ENCODE data around the gene PLCG1. TPM values are rescaled to one million over a fixed set of nuclear protein-coding genes. Genes with fewer than 3 reads are reported as not detected.

PLCG1 gene
- polyA plus RNA-seq, 1 donor (not counting 4 experiments of a cell fraction or from before 2014, with no cell fraction given) = 41.5 TPM

- DNase-seq (ENCODE audit: low read depth, low spot score) = no peak
Observed at GRCh38 chr20:41221614-41222218, 84.4 kb downstream of the PLCG1 start.

GRCh38 chr20:41222296-41222695, 85.0 kb downstream of the PLCG1 start:
- H3K27ac ChIP-seq (ENCODE audit: control insufficient read depth, insufficient read depth, low read length) = no peak overlapping the region

More at GRCh38 chr20:41221614-41222218, 84.4 kb downstream of the PLCG1 start:
- Histone ChIP-seq H3K36me3 (ENCODE audit: control insufficient read depth in 2 of 2, extremely low read depth in 1 of 2, insufficient read depth in 2 of 2, low read length in 2 of 2) (peaks cover 0 to 2% of the 10 kb centered on the region in 2 experiments), H3K9ac (ENCODE audit: control insufficient read depth, extremely low read depth, insufficient read depth, low read length) (no peak overlapping the region), H3K27me3 (ENCODE audit: control insufficient read depth, extremely low read depth, insufficient read depth, low read length) (no peaks in the 10 kb centered on the region), H3K9me1 (ENCODE audit: control insufficient read depth, extremely low read depth, insufficient read depth, low read length) (no peaks in the 10 kb centered on the region), H3K4me1 (ENCODE audit: control insufficient read depth, extremely low read depth, insufficient read depth, low read length) (no peaks in the 10 kb centered on the region), H3K4me3 (ENCODE audit: control insufficient read depth in 2 of 3, extremely low read depth in 1 of 3, insufficient read depth in 2 of 3, low read depth in 1 of 3, low read length in 3 of 3) (no peak overlapping the region), H3K79me2 (ENCODE audit: control insufficient read depth, insufficient read depth, low read length) (no peaks in the 10 kb centered on the region), H3K9me3 (ENCODE audit: control insufficient read depth, low read depth, low read length) (no peaks in the 10 kb centered on the region), H3K27ac (ENCODE audit: control insufficient read depth, insufficient read depth, low read length) (no peak overlapping the region), H3K4me2 (ENCODE audit: control insufficient read depth, extremely low read depth, insufficient read depth, low read depth, low read length) (no peak overlapping the region), H4K20me1 (ENCODE audit: control insufficient read depth, extremely low read depth, insufficient read depth, low read length) (no peaks in the 10 kb centered on the region), H2AFZ (ENCODE audit: control insufficient read depth, low read length) (no peak overlapping the region)
- dilution Hi-C loops (cut with MboI; ENCODE audit: extremely low pct_ligation_motif_present, low sequenced_read_pairs) = no loop called here
- TF ChIP-seq CTCF (optimal IDR thresholded peaks at IDR 0.05 in 1 of 3, IDR thresholded peaks at IDR 0.05 in 1 of 3, conservative IDR thresholded peaks at IDR 0.05 in 1 of 3; ENCODE audit: extremely low read depth in 1 of 3, insufficient read depth in 2 of 3, low read length in 3 of 3) (no peak), EZH2 (IDR thresholded peaks at IDR 0.05; ENCODE audit: low read length) (no peak)
- FAIRE-seq = no peak

More at GRCh38 chr20:41222296-41222695, 85.0 kb downstream of the PLCG1 start:
- no peak overlapping the region for H2AFZ ChIP-seq (ENCODE audit: control insufficient read depth, low read length)
- dilution Hi-C loops (cut with MboI; ENCODE audit: extremely low pct_ligation_motif_present, low sequenced_read_pairs) = no loop called here
- no peaks in the 10 kb centered on the region for H3K79me2 ChIP-seq (ENCODE audit: control insufficient read depth, insufficient read depth, low read length)
- H3K9me1 ChIP-seq (ENCODE audit: control insufficient read depth, extremely low read depth, insufficient read depth, low read length) = no peaks in the 10 kb centered on the region
- FAIRE-seq (no peak), DNase-seq (ENCODE audit: low read depth, low spot score) (no peak)
- H3K4me2 ChIP-seq (ENCODE audit: control insufficient read depth, extremely low read depth, insufficient read depth, low read depth, low read length) = no peak overlapping the region
- H3K4me3 ChIP-seq (ENCODE audit: control insufficient read depth in 2 of 3, extremely low read depth in 1 of 3, insufficient read depth in 2 of 3, low read depth in 1 of 3, low read length in 3 of 3) = no peak overlapping the region
- no peaks in the 10 kb centered on the region for H3K9me3 ChIP-seq (ENCODE audit: control insufficient read depth, low read depth, low read length)
- H3K9ac ChIP-seq (ENCODE audit: control insufficient read depth, extremely low read depth, insufficient read depth, low read length) = no peak overlapping the region
- no peaks in the 10 kb centered on the region for H3K27me3 ChIP-seq (ENCODE audit: control insufficient read depth, extremely low read depth, insufficient read depth, low read length)
- H3K36me3 ChIP-seq (ENCODE audit: control insufficient read depth in 2 of 2, extremely low read depth in 1 of 2, insufficient read depth in 2 of 2, low read length in 2 of 2) = peaks cover 0 to 2% of the 10 kb centered on the region in 2 experiments
- no peaks in the 10 kb centered on the region for H3K4me1 ChIP-seq (ENCODE audit: control insufficient read depth, extremely low read depth, insufficient read depth, low read length)
- H4K20me1 ChIP-seq (ENCODE audit: control insufficient read depth, extremely low read depth, insufficient read depth, low read length) = no peaks in the 10 kb centered on the region
- TF ChIP-seq CTCF (optimal IDR thresholded peaks at IDR 0.05 in 1 of 3, IDR thresholded peaks at IDR 0.05 in 1 of 3, conservative IDR thresholded peaks at IDR 0.05 in 1 of 3; ENCODE audit: extremely low read depth in 1 of 3, insufficient read depth in 2 of 3, low read length in 3 of 3) (no peak), EZH2 (IDR thresholded peaks at IDR 0.05; ENCODE audit: low read length) (no peak)
